HEK293T (cell line): Measurements from ENCODE around the gene IQCB1.

ENCODE experiments used
- ARNT ChIP-seq: fragments of 450-650 bp; IDR thresholded peaks from 2 replicates; pipeline ENCODE4 v1.6.1; 2017; ENCODE audit warnings: mild to moderate bottlenecking
- BHLHE40 ChIP-seq: fragments of 450-650 bp; IDR thresholded peaks from 2 replicates; pipeline ENCODE4 v1.6.1; 2016; ENCODE audit warnings: mild to moderate bottlenecking, moderate library complexity, borderline replicate concordance
- ELF4 ChIP-seq: fragments of 450-650 bp; IDR thresholded peaks from 2 replicates; pipeline ENCODE4 v1.6.1; 2017; ENCODE audit warnings: antibody characterized with exemption
- FOXK2 ChIP-seq: fragments of 450-650 bp; IDR thresholded peaks from 2 replicates; pipeline ENCODE4 v1.6.1; 2016; ENCODE audit warnings: mild to moderate bottlenecking
- FOXM1 ChIP-seq: fragments of 450-650 bp; IDR thresholded peaks from 2 replicates; pipeline ENCODE4 v1.6.1; 2017; ENCODE audit warnings: mild to moderate bottlenecking, borderline replicate concordance
- L3MBTL2 ChIP-seq: fragments of 450-650 bp; conservative IDR thresholded peaks from 2 replicates; pipeline ENCODE4 v1.6.1; 2016; ENCODE audit warnings: mild to moderate bottlenecking
- LEF1 ChIP-seq: fragments of 450-650 bp; IDR thresholded peaks from 2 replicates; pipeline ENCODE4 v1.6.1; 2017; ENCODE audit warnings: mild to moderate bottlenecking, borderline replicate concordance
- SP1 ChIP-seq: fragments of 450-650 bp; IDR thresholded peaks from 2 replicates; pipeline ENCODE4 v1.6.1; 2017
- SUZ12 ChIP-seq: fragments of 450-650 bp; IDR thresholded peaks from 2 replicates; pipeline ENCODE4 v1.6.1; 2016; ENCODE audit warnings: mild to moderate bottlenecking
- TARDBP ChIP-seq: fragments of 450-650 bp; IDR thresholded peaks from 2 replicates; pipeline ENCODE4 v1.6.1; 2016
- ZNF384 ChIP-seq: fragments of 450-650 bp; IDR thresholded peaks from 2 replicates; pipeline ENCODE4 v1.6.1; 2016
- TF ChIP-seq, protein P1 (sequence below): fragments of 450-650 bp; IDR thresholded peaks from 2 replicates; pipeline ENCODE4 v1.6.1; 2016

- TF ChIP-seq ARNT (no peak), BHLHE40 (no peak), SP1 (no peak), ZNF384 (no peak), FOXK2 (no peak), SUZ12 (no peak), FOXM1 (no peak), ELF4 (no peak), TARDBP (no peak), L3MBTL2 (no peak), LEF1 (no peak)
- TF ChIP-seq, protein P1, sequence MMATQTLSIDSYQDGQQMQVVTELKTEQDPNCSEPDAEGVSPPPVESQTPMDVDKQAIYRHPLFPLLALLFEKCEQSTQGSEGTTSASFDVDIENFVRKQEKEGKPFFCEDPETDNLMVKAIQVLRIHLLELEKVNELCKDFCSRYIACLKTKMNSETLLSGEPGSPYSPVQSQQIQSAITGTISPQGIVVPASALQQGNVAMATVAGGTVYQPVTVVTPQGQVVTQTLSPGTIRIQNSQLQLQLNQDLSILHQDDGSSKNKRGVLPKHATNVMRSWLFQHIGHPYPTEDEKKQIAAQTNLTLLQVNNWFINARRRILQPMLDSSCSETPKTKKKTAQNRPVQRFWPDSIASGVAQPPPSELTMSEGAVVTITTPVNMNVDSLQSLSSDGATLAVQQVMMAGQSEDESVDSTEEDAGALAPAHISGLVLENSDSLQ = no peak
These were observed 76.9 kb downstream of the IQCB1 start for GRCh38 chr3:121757812-121758545.
